ENCODE results near the gene P4HA2. TPM values are rescaled to one million over a fixed set of nuclear protein-coding genes. Genes with fewer than 3 reads are reported as not detected.

The P4HA2 gene
- total RNA-seq, 2 experiments from 2014 or later = 0.32 to 7.2 TPM

- POLR2A ChIA-PET = interaction anchor here (0.6 to 1.7 kb wide), 2 partner anchors 18 to 44 kb away, joined by 3 to 4 read pairs; no protein-coding TSS in a partner anchor
- Histone ChIP-seq H4K20me1 (ENCODE audit: insufficient read depth, low read length) (no peaks in the 10 kb centered on the region), H2AFZ (ENCODE audit: low read length) (no peak overlapping the region), H3K4me1 (ENCODE audit: insufficient read depth, low read length, poor library complexity, severe bottlenecking) (peaks cover 42% of the 10 kb centered on the region), H3K9me2 (ENCODE audit: insufficient read depth, low read length) (no peaks in the 10 kb centered on the region), H3K79me2 (ENCODE audit: insufficient read depth, low read depth, low read length) (no peaks in the 10 kb centered on the region), H3K4me3 (ENCODE audit: low read depth, low read length, poor library complexity, severe bottlenecking) (no peak overlapping the region), H3K36me3 (ENCODE audit: insufficient read depth, low read length) (no peaks in the 10 kb centered on the region), H3K27ac (ENCODE audit: low read depth, low read length, poor library complexity, severe bottlenecking) (no peak overlapping the region), H3K4me2 (ENCODE audit: low read length) (no peak overlapping the region), H3K9me3 (ENCODE audit: low read length) (no peaks in the 10 kb centered on the region)
- no peak for TF ChIP-seq CTCF (conservative IDR thresholded peaks at IDR 0.05; ENCODE audit: low read length)
- no peak for TF ChIP-seq EZH2phosphoT487 (IDR thresholded peaks at IDR 0.05; ENCODE audit: borderline replicate concordance, low read depth, low read length)
- CTCF ChIA-PET (ENCODE audit: unreplicated experiment) = no interaction called here
- BruUV-seq (replicated peaks) = no TSS peak
- intact Hi-C loops (cut with micrococcal nuclease; ENCODE audit: unreplicated experiment) = no loop called here
- DNase-seq (ENCODE audit: low spot score) = no peak
Measured at GRCh38 chr5:132233811-132234683, 6.4 kb upstream of the P4HA2 start.

- DNase-seq (ENCODE audit: low spot score) = no peak
- BruUV-seq (replicated peaks) = no TSS peak
- Histone ChIP-seq H3K27ac (ENCODE audit: low read depth, low read length, poor library complexity, severe bottlenecking) (no peak overlapping the region), H3K4me2 (ENCODE audit: low read length) (no peak overlapping the region), H3K4me1 (ENCODE audit: insufficient read depth, low read length, poor library complexity, severe bottlenecking) (peaks cover 36% of the 10 kb centered on the region), H3K79me2 (ENCODE audit: insufficient read depth, low read depth, low read length) (no peaks in the 10 kb centered on the region), H3K9me3 (ENCODE audit: low read length) (no peaks in the 10 kb centered on the region), H3K36me3 (ENCODE audit: insufficient read depth, low read length) (no peaks in the 10 kb centered on the region), H2AFZ (ENCODE audit: low read length) (no peak overlapping the region), H3K9me2 (ENCODE audit: insufficient read depth, low read length) (no peaks in the 10 kb centered on the region), H3K4me3 (ENCODE audit: low read depth, low read length, poor library complexity, severe bottlenecking) (no peak overlapping the region), H4K20me1 (ENCODE audit: insufficient read depth, low read length) (no peaks in the 10 kb centered on the region)
- ChIA-PET POLR2A (no interaction called here), CTCF (ENCODE audit: unreplicated experiment) (no interaction called here)
- TF ChIP-seq CTCF (conservative IDR thresholded peaks at IDR 0.05; ENCODE audit: low read length) (no peak), EZH2phosphoT487 (IDR thresholded peaks at IDR 0.05; ENCODE audit: borderline replicate concordance, low read depth, low read length) (no peak)
- intact Hi-C loops (cut with micrococcal nuclease; ENCODE audit: unreplicated experiment) = no loop called here
Measured at GRCh38 chr5:132233081-132233480, 5.4 kb upstream of the P4HA2 start.

GRCh38 chr5:132232465-132232864 is 4.8 kb upstream of the P4HA2 start:
- Histone ChIP-seq H3K36me3 (ENCODE audit: insufficient read depth, low read length) (no peaks in the 10 kb centered on the region), H4K20me1 (ENCODE audit: insufficient read depth, low read length) (no peaks in the 10 kb centered on the region), H3K9me3 (ENCODE audit: low read length) (no peaks in the 10 kb centered on the region), H2AFZ (ENCODE audit: low read length) (no peak overlapping the region), H3K4me2 (ENCODE audit: low read length) (no peak overlapping the region), H3K9me2 (ENCODE audit: insufficient read depth, low read length) (no peaks in the 10 kb centered on the region), H3K4me3 (ENCODE audit: low read depth, low read length, poor library complexity, severe bottlenecking) (no peak overlapping the region), H3K4me1 (ENCODE audit: insufficient read depth, low read length, poor library complexity, severe bottlenecking) (peaks cover 30% of the 10 kb centered on the region), H3K79me2 (ENCODE audit: insufficient read depth, low read depth, low read length) (no peaks in the 10 kb centered on the region), H3K27ac (ENCODE audit: low read depth, low read length, poor library complexity, severe bottlenecking) (no peak overlapping the region)
- no peak for TF ChIP-seq CTCF (conservative IDR thresholded peaks at IDR 0.05; ENCODE audit: low read length)
- TF ChIP-seq EZH2phosphoT487 (IDR thresholded peaks at IDR 0.05; ENCODE audit: borderline replicate concordance, low read depth, low read length) = no peak
- CTCF ChIA-PET (ENCODE audit: unreplicated experiment) = no interaction called here
- no TSS peak for BruUV-seq (replicated peaks)
- no peak for DNase-seq (ENCODE audit: low spot score)
- intact Hi-C loops (cut with micrococcal nuclease; ENCODE audit: unreplicated experiment) = no loop called here
- POLR2A ChIA-PET = no interaction called here
